Stimulated activated CD4-positive, alpha-beta T cell treated with anti-CD3 and anti-CD28 coated beads, TNF-alpha, amount 100 ng/mL, for 4 hours (primary cell): ENCODE measurements around the gene MOB3A.
"Not testable (repeated sequence)": the region's sequence is repeated elsewhere in the genome, so short reads cannot be mapped to it uniquely, and the experiment has no call there.

Experiments
- DNase-seq, 3 experiments: peaks; one replicate each; pipeline ENCODE4 v3.0.0-alpha.2; 2020; ENCODE audit warnings: low read depth in 3 of 3

Gene MOB3A

GRCh38 chr19:2096034-2096479 lies at the start of gene MOB3A:
MOB3A (minus strand) TSS chr19:2096326; CDS start chr19:2078560, 17,766 bp downstream.
- peak in 1 of 3 experiments; percentile 76 for DNase-seq

GRCh38 chr19:2145831-2146241 lies 49.7 kb upstream of the MOB3A start:
- no peak for DNase-seq

- no peak for DNase-seq
These were observed 48.1 kb upstream of the MOB3A start for GRCh38 chr19:2144190-2144589.

DNA sequence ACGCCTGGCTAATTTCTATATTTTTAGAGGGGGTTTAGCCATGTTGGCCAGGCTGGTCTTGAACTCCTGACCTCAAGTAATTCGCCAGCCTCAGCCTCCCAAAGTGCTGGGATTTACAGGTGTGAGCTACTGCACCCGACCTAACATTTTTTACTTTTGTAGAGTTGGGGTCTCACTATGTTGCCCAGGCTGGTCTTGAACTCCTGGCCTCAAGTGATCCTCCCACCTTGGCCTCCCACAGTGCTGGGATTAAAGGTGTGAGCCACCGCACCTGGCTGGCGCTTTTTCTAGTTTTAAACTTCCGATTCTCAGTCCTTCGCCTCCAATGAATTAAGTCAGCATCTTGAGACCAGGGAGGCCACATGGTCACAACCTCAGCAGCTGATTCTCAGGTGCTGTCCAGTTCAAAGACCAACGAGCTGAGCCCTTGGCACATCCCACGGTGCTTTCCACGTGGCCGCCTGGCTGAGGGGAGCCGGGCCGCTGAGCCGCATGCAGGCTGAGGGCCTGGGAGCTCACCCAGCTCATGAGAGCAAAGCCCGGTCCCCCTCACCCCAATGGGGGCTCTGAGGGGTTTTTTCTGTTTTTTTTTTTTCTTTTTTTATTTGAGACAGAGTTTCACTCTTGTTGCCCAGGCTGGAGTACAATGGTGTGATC lies 46.2 kb upstream of the MOB3A start:
- no peak for DNase-seq

DNA sequence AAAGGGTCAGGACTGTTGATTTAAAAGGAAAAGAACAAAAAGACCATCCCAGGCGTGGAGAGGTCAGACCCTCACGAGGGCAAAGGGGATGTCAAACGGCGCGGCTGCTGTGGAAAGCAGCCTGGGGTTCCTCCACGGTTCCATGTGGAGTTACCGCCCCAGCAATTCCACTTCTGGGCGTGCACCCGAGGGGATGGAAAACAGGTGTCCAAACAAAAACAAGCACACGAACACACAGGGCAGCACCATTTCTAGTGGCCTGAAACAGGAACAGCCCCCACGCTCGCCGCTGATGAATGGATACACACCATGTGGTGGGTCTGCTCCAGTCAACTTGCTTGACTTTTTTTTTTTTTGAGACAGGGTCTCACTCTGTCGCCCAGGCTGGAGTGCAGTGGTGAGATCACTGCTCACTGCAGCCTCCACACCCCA lies 44.0 kb upstream of the MOB3A start:
- DNase-seq, result no peak

GRCh38 chr19:2139385-2140137 lies 43.4 kb upstream of the MOB3A start:
- DNase-seq, result no peak

- no peak for DNase-seq
These were observed 42.1 kb upstream of the MOB3A start for GRCh38 chr19:2138061-2138728.

- DNase-seq, result no peak
These were observed 40.7 kb upstream of the MOB3A start for GRCh38 chr19:2136796-2137195.

DNA sequence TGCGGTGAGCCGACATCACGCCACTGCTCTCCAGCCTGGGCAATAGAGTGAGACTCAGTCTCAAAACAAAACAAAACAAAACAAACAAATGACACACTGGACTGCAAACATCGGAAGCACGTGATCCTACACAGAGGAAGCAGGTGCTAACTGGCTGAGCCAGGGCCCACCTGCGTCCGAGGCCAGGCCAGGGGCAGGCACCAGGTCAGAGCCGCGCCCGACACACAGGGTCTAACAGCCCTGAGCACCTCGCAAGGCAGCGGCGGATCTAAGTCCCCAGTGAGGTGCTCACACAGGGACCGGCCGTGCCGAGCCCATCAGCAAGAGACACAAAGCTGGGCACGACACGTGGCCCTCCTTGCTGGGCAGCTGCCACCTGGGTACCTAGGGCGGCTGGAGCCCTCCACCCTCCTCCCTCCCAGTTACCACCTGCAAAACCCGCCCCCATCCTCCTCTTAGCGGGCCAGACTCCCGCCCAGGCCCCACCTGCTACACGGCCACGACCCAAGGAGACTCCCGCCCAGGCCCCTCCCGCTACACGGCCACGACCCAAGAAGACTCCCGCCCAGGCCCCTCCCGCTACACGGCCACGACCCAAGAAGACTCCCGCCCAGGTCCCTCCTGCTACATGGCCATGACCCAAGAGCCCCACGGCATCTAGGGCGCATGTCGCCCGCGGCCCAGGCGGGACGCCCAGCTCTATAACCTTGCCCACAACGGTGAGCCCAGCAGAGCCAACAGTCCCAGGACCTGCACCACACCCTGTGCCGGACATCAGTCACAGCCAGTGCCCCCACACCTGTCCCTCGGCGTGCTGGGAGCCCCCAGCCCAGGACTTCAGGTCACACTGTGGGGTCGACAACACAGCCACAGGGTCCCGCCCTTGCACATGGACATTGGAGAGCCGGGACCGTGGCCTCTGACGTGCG lies 39.6 kb upstream of the MOB3A start:
- DNase-seq, result no peak

- DNase-seq, result no peak
These were observed 36.8 kb upstream of the MOB3A start for GRCh38 chr19:2132731-2133490.

DNA sequence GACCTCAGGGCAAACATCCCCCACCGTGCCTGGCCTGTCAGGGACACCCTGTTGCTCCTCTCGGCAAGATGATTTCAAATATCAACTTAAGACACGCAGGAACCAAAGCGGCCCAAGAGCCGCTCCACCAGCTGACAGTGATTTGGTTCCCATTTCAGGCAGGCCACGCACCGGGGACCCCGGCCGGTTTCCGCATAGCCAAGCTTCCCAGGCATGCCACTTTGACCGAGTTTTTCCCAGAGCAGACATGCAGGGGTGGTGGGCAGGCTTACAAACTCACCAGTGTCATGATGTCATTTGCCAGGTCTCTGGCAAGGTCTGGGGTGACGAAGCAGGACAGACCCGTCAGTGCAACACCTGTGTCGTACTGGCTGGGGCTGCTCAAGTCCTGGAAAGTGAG lies 36.1 kb upstream of the MOB3A start:
- DNase-seq, result no peak

GRCh38 chr19:2131012-2131975 lies 35.2 kb upstream of the MOB3A start:
- not testable (repeated sequence) for DNase-seq

- no peak for DNase-seq
These were observed 34.0 kb upstream of the MOB3A start for GRCh38 chr19:2129892-2130770.

GRCh38 chr19:2129486-2129885 lies 33.4 kb upstream of the MOB3A start:
- DNase-seq, result no peak

- no peak for DNase-seq
These were observed 32.9 kb upstream of the MOB3A start for GRCh38 chr19:2129022-2129421.

GRCh38 chr19:2128252-2128651 lies 32.1 kb upstream of the MOB3A start:
- DNase-seq, result not testable (repeated sequence)

GRCh38 chr19:2127758-2128157 lies 31.6 kb upstream of the MOB3A start:
- DNase-seq, result no peak

DNA sequence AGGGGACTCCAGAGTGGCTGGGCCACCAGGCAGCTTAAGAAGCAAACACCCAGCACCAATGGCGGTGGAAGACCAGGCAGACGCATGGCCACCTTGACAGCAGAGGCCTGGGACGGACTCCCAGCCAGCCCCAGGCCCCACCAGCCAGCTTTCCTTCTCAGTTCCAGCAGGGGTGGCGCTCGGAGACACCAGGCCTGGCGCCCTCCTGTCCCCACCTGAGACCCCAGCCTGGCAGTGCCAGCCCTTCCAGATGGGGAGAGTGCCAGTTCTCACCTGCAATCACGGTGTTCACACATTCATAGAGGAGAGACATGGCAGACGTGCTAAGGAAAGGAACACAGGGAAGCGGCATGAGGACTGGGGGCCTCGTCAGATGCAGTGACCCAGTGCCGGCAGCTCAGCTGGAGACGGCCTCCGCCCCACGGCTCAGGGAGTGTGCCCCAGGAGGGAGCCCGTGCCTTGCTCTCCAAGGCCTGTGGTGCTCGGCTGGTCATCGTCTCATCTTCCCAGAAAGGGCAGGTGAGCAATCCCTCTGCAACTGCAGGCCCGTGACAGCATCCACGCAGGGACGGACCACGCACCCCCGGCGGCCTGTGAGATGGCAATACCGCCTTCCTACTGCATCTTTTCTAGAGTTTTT lies 30.9 kb upstream of the MOB3A start:
- no peak for DNase-seq
